Ascending aorta (tissue), 2 donors: Measurements from ENCODE around the gene MYD88. TPM values are rescaled to one million over a fixed set of nuclear protein-coding genes. Genes with fewer than 3 reads are reported as not detected.

Source experiments
- DNase-seq, 2 donors: peaks; one replicate each; pipeline ENCODE4 v3.0.0-alpha.2; 2019; ENCODE audit warnings: low spot score in 2 of 2
- H3K27ac ChIP-seq, 2 donors: fragments of 200-600 bp; sonication (generic); one replicate each; pipeline ENCODE4 v1.5.1; 2016 to 2017; ENCODE audit warnings: mild to moderate bottlenecking in 1 of 2
- H3K27me3 ChIP-seq: fragments of 200-600 bp; sonication (generic); one replicate; pipeline ENCODE4 v1.5.1; 2017
- H3K36me3 ChIP-seq, 2 donors: fragments of 200-600 bp; sonication (generic); one replicate each; pipeline ENCODE4 v1.5.1; 2016
- H3K4me1 ChIP-seq, 2 donors: fragments of 200-600 bp; sonication (generic); one replicate each; pipeline ENCODE4 v1.5.1; 2016 to 2017; ENCODE audit warnings: mild to moderate bottlenecking in 1 of 2
- H3K4me3 ChIP-seq, 2 donors: fragments of 200-600 bp; sonication (generic); one replicate each; pipeline ENCODE4 v1.5.1; 2016 to 2017; ENCODE audit warnings: mild to moderate bottlenecking in 1 of 2
- H3K9me3 ChIP-seq, 2 donors: fragments of 200-600 bp; sonication (generic); one replicate each; pipeline ENCODE4 v1.5.1; 2016
- CTCF ChIP-seq, 3 experiments: fragments of 200-600 bp in 2 of 3; fragments of 450-650 bp in 1 of 3; sonication (generic) in 2 of 3; IDR thresholded peaks; one replicate each; pipeline ENCODE4 v1.5.1; 2016 to 2019; ENCODE audit warnings: antibody characterized with exemption in 3 of 3, mild to moderate bottlenecking in 1 of 3, moderate library complexity in 1 of 3
- intact Hi-C: fragments of 100-400 bp; cut with DNase I; formaldehyde crosslinking; loops from one replicate; pipeline ENCODE4 v1.15.1; 2023
- total RNA-seq: library from RNA; depleted of rRNA; stranded (reverse); fragments of >200 nt; gene quantifications from one replicate; pipeline ENCODE4 v1.1.0, GENCODE V29; 2016

Gene MYD88
- total RNA-seq, 1 donor from 2014 or later = 38.8 TPM

GRCh38 chr3:38102444-38102814 lies 36.0 kb upstream of the MYD88 start:
- Histone ChIP-seq H3K4me3 (no peak overlapping the region), H3K36me3 (no peaks in the 10 kb centered on the region), H3K9me3 (peaks cover 0 to 5% of the 10 kb centered on the region in 2 donors), H3K27me3 (no peaks in the 10 kb centered on the region), H3K27ac (no peak overlapping the region), H3K4me1 (no peaks in the 10 kb centered on the region)
- no peak for DNase-seq
- intact Hi-C loops = no loop called here
- TF ChIP-seq CTCF (IDR thresholded peaks at IDR 0.05) = no peak

- Histone ChIP-seq H3K4me3 (no peak overlapping the region), H3K27ac (no peak overlapping the region), H3K36me3 (no peaks in the 10 kb centered on the region), H3K9me3 (peaks cover 0 to 5% of the 10 kb centered on the region in 2 donors), H3K27me3 (no peaks in the 10 kb centered on the region), H3K4me1 (no peaks in the 10 kb centered on the region)
- no peak for DNase-seq
- TF ChIP-seq CTCF (IDR thresholded peaks at IDR 0.05) = no peak
- intact Hi-C loops = no loop called here
Observed at GRCh38 chr3:38105525-38105924, 32.9 kb upstream of the MYD88 start.

GRCh38 chr3:38107911-38108648 lies 30.4 kb upstream of the MYD88 start:
- peak in 1 of 2 donors; percentile 51 for DNase-seq
- intact Hi-C loops = no loop called here
- Histone ChIP-seq H3K27me3 (no peaks in the 10 kb centered on the region), H3K4me1 (no peaks in the 10 kb centered on the region), H3K4me3 (no peak overlapping the region), H3K27ac (no peak overlapping the region), H3K9me3 (peaks cover 0 to 5% of the 10 kb centered on the region in 2 donors), H3K36me3 (no peaks in the 10 kb centered on the region)
- no peak for TF ChIP-seq CTCF (IDR thresholded peaks at IDR 0.05)

GRCh38 chr3:38108649-38109579 lies 29.5 kb upstream of the MYD88 start:
- intact Hi-C loops = no loop called here
- Histone ChIP-seq H3K9me3 (peaks cover 0 to 5% of the 10 kb centered on the region in 2 donors), H3K27me3 (no peaks in the 10 kb centered on the region), H3K36me3 (no peaks in the 10 kb centered on the region), H3K4me3 (no peak overlapping the region), H3K27ac (no peak overlapping the region), H3K4me1 (no peaks in the 10 kb centered on the region)
- DNase-seq = peak in 1 of 2 donors; percentile 56
- TF ChIP-seq CTCF (IDR thresholded peaks at IDR 0.05) = no peak

- Histone ChIP-seq H3K36me3 (no peaks in the 10 kb centered on the region), H3K27me3 (no peaks in the 10 kb centered on the region), H3K4me3 (no peak overlapping the region), H3K4me1 (no peaks in the 10 kb centered on the region), H3K9me3 (peaks cover 0 to 5% of the 10 kb centered on the region in 2 donors), H3K27ac (no peak overlapping the region)
- no peak for TF ChIP-seq CTCF (IDR thresholded peaks at IDR 0.05)
- peak in 1 of 2 donors; percentile 58 for DNase-seq
- intact Hi-C loops = no loop called here
Observed at GRCh38 chr3:38109580-38110313, 28.7 kb upstream of the MYD88 start.
